Embryonic facial prominence (tissue), 1 donor: ENCODE measurements around the gene ZYX.
"Not testable (repeated sequence)": the region's sequence is repeated elsewhere in the genome, so short reads cannot be mapped to it uniquely, and the experiment has no call there.

Experiments
- DNase-seq: peaks from one replicate; pipeline ENCODE4 v3.0.0-alpha.2; 2016; ENCODE audit errors: extremely low spot score

Gene ZYX

GRCh38 chr7:143385891-143386781 lies 5.0 kb downstream of the ZYX start:
- no peak for DNase-seq

DNA sequence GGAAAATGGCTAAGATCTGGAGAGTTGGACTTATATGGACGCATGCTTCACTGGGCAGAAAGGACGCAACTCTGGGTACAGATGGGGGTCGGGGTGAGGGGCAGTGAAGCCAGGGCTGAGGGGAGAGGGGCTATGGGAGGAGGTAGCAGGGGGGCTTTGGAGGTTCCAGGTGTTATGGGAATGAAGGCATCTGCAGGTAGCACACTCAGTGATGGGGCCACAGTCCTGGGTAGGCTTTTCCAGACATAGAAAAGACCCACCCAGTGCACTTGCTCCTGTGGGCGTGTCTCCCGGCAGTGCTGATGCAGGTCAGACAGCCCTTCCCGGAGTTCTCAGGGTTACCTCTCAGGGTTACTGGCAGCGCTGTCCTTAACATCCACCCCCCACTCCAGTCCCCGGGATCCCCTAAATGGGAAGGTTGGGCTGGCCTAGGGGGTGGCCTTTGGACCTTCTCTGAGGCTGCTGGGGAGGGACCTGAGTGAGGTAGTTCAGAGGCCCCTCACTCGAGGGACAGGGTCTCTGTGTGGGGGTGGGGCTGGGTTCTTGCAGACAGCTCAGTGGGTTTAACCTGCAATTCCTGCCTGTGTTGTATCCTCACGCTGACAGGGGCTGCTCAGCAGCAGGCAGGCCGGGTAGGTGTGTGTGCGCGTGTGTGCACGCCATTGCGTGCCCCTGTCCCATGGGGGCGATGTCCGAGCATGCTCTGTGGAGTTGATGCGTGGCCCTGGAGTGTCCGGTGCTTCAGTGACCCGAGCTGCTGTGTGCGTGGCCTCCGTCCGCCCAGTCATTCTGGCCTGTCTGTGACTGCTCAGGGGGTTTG lies 6.2 kb downstream of the ZYX start:
- DNase-seq, result no peak

GRCh38 chr7:143388051-143388450 lies 6.9 kb downstream of the ZYX start:
- no peak for DNase-seq

- DNase-seq, result no peak
Observed at GRCh38 chr7:143388491-143389101, 7.5 kb downstream of the ZYX start.

GRCh38 chr7:143389316-143390103 lies 8.4 kb downstream of the ZYX start:
- DNase-seq, result no peak

GRCh38 chr7:143390104-143390772 lies 9.1 kb downstream of the ZYX start:
- DNase-seq, result no peak

GRCh38 chr7:143390773-143391317 lies 9.7 kb downstream of the ZYX start:
- DNase-seq, result no peak

DNA sequence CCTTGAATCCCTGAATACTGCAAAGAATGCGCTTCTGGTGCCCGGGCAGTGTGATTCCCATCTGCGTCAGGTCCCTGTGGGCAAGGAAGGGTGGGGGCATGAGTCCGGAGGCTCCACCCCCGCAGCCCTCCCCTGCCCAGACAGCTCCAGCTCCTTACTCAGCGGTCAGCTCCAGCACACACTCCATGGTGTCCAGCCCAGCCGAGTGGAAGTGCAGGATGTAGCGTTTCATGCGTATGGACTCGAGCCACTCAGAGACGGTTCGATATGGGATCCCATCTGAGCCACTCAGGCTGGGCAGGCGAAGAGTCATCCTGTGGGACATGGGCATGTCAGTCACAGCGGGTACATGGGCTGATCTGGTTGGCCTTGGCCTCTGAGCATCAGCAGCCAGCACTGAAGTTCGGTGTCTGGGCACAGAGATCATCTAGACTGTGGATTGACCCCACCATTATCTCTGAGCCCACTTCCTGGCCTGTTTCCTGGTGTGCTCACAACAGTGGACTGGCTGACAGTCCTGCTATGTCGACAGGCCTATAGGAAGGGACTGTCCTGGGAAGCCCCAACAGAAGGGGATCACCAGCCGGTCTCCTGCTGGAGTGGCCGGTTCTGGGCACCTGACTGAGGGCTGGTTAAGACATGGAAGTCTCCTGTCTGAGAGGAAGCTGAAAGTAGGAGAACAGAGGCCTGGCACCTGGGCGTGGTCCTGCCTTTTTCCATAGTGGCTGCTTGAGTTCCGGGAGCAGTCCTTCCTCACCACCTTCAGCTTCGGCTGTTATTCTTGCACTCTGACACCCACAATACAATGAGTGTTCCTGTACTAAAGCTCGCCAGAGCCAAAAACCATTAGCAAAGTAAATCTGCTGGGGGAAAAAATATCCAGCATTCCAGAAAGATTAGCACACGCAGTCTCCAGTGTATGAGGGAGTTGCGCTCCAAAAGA lies 10.6 kb downstream of the ZYX start:
- DNase-seq, result no peak

- DNase-seq, result not testable (repeated sequence)
Observed at GRCh38 chr7:143392427-143392826, 11.3 kb downstream of the ZYX start.

DNA sequence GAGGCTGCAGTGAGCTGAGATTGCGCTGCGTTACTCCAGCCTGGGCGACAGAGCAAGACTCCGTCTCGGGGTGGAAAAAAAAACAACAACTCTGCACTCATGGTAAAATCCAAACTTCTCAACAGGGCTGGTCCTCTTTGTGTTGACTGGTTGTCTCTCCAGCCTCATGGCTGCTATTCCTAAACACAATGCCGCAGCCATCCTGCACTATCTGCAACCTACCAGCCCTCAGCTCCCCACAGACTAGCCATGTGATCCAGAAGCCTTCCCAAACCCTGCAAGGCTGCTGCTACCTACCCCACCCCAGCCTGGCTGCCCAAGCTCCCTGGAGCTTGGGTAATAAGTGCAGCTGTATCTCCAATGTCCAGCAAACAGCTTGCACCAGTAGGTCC lies 11.7 kb downstream of the ZYX start:
- no peak for DNase-seq

DNA sequence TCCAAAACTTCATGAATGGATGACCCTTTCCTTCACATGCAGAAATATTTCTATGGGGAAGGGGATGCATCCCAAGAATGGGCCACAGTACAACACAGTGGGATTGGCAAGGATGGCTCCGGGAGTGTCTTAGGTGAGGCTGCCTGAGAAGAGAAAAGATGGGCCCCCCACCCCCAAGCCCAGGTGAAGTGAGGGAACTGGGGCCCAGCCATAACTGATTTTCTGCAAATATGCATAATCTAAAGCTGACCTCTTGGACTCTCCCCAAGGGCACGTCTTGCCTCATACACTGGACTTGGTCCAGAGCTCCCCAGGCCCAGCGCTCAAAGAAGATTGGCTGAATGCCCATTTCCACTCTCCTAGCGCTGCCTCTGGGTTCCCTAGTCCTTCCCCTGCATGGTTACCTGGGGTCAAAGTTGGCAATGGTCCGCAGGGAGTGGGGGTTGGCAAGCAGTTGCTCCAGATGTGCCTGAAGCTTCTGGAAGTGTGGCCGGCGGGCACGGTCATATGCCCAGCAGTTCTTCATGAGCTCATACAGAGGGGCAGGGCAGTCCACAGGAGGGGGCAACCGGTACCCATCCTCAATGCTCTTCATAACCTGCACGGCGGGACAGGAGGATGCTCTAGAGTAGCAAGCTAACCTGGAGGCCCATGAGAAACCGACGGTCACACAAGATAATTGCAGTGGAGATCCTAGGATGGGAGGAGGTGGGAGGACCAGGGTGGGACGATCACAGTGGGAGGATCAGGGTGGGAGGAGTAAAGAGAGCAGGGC lies 12.3 kb downstream of the ZYX start:
- DNase-seq, result no peak

GRCh38 chr7:143394068-143394467 lies 12.9 kb downstream of the ZYX start:
- DNase-seq, result no peak

GRCh38 chr7:143394777-143395176 lies 13.6 kb downstream of the ZYX start:
- no peak for DNase-seq

- DNase-seq, result no peak
Observed at GRCh38 chr7:143395187-143396149, 14.3 kb downstream of the ZYX start.

- DNase-seq, result no peak
Observed at GRCh38 chr7:143396182-143396581, 15.0 kb downstream of the ZYX start.

- DNase-seq, result no peak
Observed at GRCh38 chr7:143396625-143397556, 15.7 kb downstream of the ZYX start.
